Prostate gland (tissue), 2 donors: ENCODE data around the gene DYRK2.

ENCODE experiments used
- CTCF ChIP-seq, 4 experiments: fragments of 200-600 bp in 2 of 4; fragments of 450-650 bp in 2 of 4; sonication (generic) in 2 of 4; IDR thresholded peaks; 1 replicate in 3 of 4; 2 replicates in 1 of 4; pipeline ENCODE4 v1.5.1; 2016 to 2019; ENCODE audit warnings: antibody characterized with exemption in 4 of 4, mild to moderate bottlenecking in 2 of 4, moderate library complexity in 2 of 4
- POLR2A ChIP-seq: fragments of 450-650 bp; IDR thresholded peaks from one replicate; pipeline ENCODE4 v1.6.1; 2016; ENCODE audit warnings: antibody characterized with exemption, mild to moderate bottlenecking
- POLR2AphosphoS5 ChIP-seq: sonication (generic); formaldehyde crosslinking; IDR thresholded peaks from one replicate; pipeline ENCODE4 v1.6.1; 2017; ENCODE audit warnings: antibody characterized with exemption

- no peak for TF ChIP-seq CTCF (IDR thresholded peaks at IDR 0.05)
- no peak for TF ChIP-seq POLR2AphosphoS5
- no peak for TF ChIP-seq POLR2A
Measured at GRCh38 chr12:67677166-67677565, 28.6 kb downstream of the DYRK2 start.
